Measurements from ENCODE around the gene ABCC1.

DNA sequence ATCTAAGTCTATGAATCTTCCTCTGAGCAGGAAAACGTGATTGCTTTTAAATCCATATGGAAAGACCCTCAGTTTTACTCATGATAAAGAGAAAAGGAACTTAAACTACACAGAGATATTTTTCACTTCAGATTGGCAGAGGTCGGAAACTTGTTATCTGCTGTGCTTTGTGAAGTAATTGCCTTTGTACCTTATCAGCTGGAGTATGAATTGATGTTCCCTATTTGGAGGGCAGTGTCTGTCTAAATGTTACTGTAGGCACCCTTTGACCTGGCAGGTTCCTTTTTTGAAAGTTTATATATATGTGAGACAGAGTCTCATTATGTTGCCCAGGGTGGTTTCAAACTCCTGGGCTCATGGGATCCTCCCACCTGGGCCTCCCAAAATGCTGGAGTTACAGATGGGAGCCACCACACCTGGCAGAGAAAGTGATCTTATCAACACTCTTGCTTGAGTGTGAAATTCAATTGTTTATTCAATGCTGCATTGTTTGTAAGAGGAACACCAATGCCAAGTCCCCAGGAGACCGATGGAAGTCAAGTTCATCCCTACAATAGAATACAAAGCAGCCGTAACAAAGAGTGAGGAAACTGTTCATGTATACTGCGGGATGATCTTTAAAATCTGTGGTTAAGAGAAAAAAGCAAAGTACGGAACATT, 52.3 kb downstream of the ABCC1 start:
- TF ChIP-seq, protein P1, sequence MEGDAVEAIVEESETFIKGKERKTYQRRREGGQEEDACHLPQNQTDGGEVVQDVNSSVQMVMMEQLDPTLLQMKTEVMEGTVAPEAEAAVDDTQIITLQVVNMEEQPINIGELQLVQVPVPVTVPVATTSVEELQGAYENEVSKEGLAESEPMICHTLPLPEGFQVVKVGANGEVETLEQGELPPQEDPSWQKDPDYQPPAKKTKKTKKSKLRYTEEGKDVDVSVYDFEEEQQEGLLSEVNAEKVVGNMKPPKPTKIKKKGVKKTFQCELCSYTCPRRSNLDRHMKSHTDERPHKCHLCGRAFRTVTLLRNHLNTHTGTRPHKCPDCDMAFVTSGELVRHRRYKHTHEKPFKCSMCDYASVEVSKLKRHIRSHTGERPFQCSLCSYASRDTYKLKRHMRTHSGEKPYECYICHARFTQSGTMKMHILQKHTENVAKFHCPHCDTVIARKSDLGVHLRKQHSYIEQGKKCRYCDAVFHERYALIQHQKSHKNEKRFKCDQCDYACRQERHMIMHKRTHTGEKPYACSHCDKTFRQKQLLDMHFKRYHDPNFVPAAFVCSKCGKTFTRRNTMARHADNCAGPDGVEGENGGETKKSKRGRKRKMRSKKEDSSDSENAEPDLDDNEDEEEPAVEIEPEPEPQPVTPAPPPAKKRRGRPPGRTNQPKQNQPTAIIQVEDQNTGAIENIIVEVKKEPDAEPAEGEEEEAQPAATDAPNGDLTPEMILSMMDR (conservative IDR thresholded peaks at IDR 0.05; ENCODE audit: low read depth, low read length), result no peak
- TF ChIP-seq EZH2 (IDR thresholded peaks at IDR 0.05; ENCODE audit: borderline replicate concordance, low read depth, low read length, poor library complexity, severe bottlenecking), result no peak
